ENCODE data around the gene KPTN. TPM values are rescaled to one million over a fixed set of nuclear protein-coding genes. Genes with fewer than 3 reads are reported as not detected.

The KPTN gene
- total RNA-seq, 1 experiment from 2014 or later = 22.8 TPM

DNA sequence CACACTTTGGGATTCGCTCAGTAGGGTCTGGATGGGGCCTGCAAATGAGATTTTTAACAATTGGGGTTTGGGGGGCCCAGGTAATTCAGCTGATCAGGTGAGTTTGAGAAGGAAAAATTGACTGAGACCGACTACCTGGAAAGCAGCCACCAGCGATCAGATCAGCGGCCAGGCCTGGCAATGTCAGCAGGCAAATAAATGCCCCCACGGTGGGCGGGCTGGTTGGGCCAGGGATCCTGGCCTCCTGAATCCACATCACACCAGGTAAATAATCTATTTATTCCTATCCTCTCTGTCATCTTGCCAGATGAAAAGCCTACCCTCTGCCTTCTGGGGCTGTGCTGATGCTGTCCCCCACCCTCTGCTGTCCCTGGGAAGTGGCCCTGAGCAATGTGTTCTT is 21.5 kb upstream of the KPTN start:
- no peak overlapping the region for H3K4me3 Mint-ChIP-seq (ENCODE audit: low read depth, unreplicated experiment)
- no TSS peak for BruUV-seq (replicated peaks)
- no peaks in the 10 kb centered on the region for H3K27me3 Mint-ChIP-seq (ENCODE audit: unreplicated experiment)
- H3K36me3 Mint-ChIP-seq (ENCODE audit: insufficient read depth, unreplicated experiment) = peaks cover 18% of the 10 kb centered on the region
- no peak for DNase-seq
- intact Hi-C loops (cut with micrococcal nuclease; ENCODE audit: unreplicated experiment) = no loop called here
- H3K9me3 Mint-ChIP-seq (ENCODE audit: low read depth, unreplicated experiment) = no peaks in the 10 kb centered on the region
- no peaks in the 10 kb centered on the region for H3K4me1 Mint-ChIP-seq (ENCODE audit: low read depth, unreplicated experiment)
- H3K27ac Mint-ChIP-seq (ENCODE audit: unreplicated experiment) = no peak overlapping the region
- CTCF ChIA-PET = interaction anchor here (1.2 kb wide), 1 partner anchor 69 kb away, joined by 3 read pairs; no protein-coding TSS in a partner anchor
- TF ChIP-seq CTCF (IDR thresholded peaks at IDR 0.05; ENCODE audit: unreplicated experiment) = no peak

GRCh38 chr19:47503826-47504150 is 19.8 kb upstream of the KPTN start:
- no peak overlapping the region for H3K27ac Mint-ChIP-seq (ENCODE audit: unreplicated experiment)
- no peaks in the 10 kb centered on the region for H3K9me3 Mint-ChIP-seq (ENCODE audit: low read depth, unreplicated experiment)
- BruUV-seq (replicated peaks) = no TSS peak
- intact Hi-C loops (cut with micrococcal nuclease; ENCODE audit: unreplicated experiment) = no loop called here
- H3K36me3 Mint-ChIP-seq (ENCODE audit: insufficient read depth, unreplicated experiment) = peaks cover 21% of the 10 kb centered on the region
- TF ChIP-seq CTCF (IDR thresholded peaks at IDR 0.05; ENCODE audit: unreplicated experiment) = no peak
- DNase-seq = no peak
- CTCF ChIA-PET = interaction anchor here (1.2 kb wide), 1 partner anchor 67 kb away, joined by 3 read pairs; no protein-coding TSS in a partner anchor
- H3K4me1 Mint-ChIP-seq (ENCODE audit: low read depth, unreplicated experiment) = no peaks in the 10 kb centered on the region
- no peaks in the 10 kb centered on the region for H3K27me3 Mint-ChIP-seq (ENCODE audit: unreplicated experiment)
- no peak overlapping the region for H3K4me3 Mint-ChIP-seq (ENCODE audit: low read depth, unreplicated experiment)

GRCh38 chr19:47503130-47503825 is 19.3 kb upstream of the KPTN start:
- H3K4me3 Mint-ChIP-seq (ENCODE audit: low read depth, unreplicated experiment) = no peak overlapping the region
- CTCF ChIA-PET = interaction anchor here (1.2 kb wide), 1 partner anchor 66 kb away, joined by 3 read pairs; no protein-coding TSS in a partner anchor
- no peak for TF ChIP-seq CTCF (IDR thresholded peaks at IDR 0.05; ENCODE audit: unreplicated experiment)
- peaks cover 24% of the 10 kb centered on the region for H3K36me3 Mint-ChIP-seq (ENCODE audit: insufficient read depth, unreplicated experiment)
- no peaks in the 10 kb centered on the region for H3K27me3 Mint-ChIP-seq (ENCODE audit: unreplicated experiment)
- no peak for DNase-seq
- no peaks in the 10 kb centered on the region for H3K4me1 Mint-ChIP-seq (ENCODE audit: low read depth, unreplicated experiment)
- H3K9me3 Mint-ChIP-seq (ENCODE audit: low read depth, unreplicated experiment) = no peaks in the 10 kb centered on the region
- no TSS peak for BruUV-seq (replicated peaks)
- H3K27ac Mint-ChIP-seq (ENCODE audit: unreplicated experiment) = no peak overlapping the region
- intact Hi-C loops (cut with micrococcal nuclease; ENCODE audit: unreplicated experiment) = no loop called here

- Mint-ChIP-seq H3K4me3 (ENCODE audit: low read depth, unreplicated experiment) (no peak overlapping the region), H3K27ac (ENCODE audit: unreplicated experiment) (no peak overlapping the region), H3K36me3 (ENCODE audit: insufficient read depth, unreplicated experiment) (peaks cover 33% of the 10 kb centered on the region), H3K4me1 (ENCODE audit: low read depth, unreplicated experiment) (no peaks in the 10 kb centered on the region), H3K9me3 (ENCODE audit: low read depth, unreplicated experiment) (no peaks in the 10 kb centered on the region), H3K27me3 (ENCODE audit: unreplicated experiment) (no peaks in the 10 kb centered on the region)
- BruUV-seq (replicated peaks) = no TSS peak
- TF ChIP-seq CTCF (IDR thresholded peaks at IDR 0.05; ENCODE audit: unreplicated experiment) = no peak
- CTCF ChIA-PET = no interaction called here
- intact Hi-C loops (cut with micrococcal nuclease; ENCODE audit: unreplicated experiment) = no loop called here
- DNase-seq = no peak
Observed at GRCh38 chr19:47499863-47500830, 16.1 kb upstream of the KPTN start.

Data from Calu3 (cell line).